GM19438 (cell line): ENCODE results near the gene SLC8A2.
A peak's percentile ranks its signal among the peaks of the same experiment; 100 is the strongest.

Experiments
- ATAC-seq: cut with Tn5 transposase; IDR thresholded peaks from one replicate; pipeline ENCODE4 v1.9.1; 2021; ENCODE audit warnings: low read depth; ENCODE audit not compliant: unreplicated experiment

The SLC8A2 gene

GRCh38 chr19:47435196-47435595, 36.5 kb downstream of the SLC8A2 start:
- peak; percentile 67 for ATAC-seq

GRCh38 chr19:47434088-47434487, 37.6 kb downstream of the SLC8A2 start:
- ATAC-seq: no peak

GRCh38 chr19:47433121-47433520, 38.6 kb downstream of the SLC8A2 start:
- no peak for ATAC-seq

GRCh38 chr19:47432499-47432898, 39.2 kb downstream of the SLC8A2 start:
- no peak for ATAC-seq

- ATAC-seq: no peak
Measured at GRCh38 chr19:47432091-47432490, 39.6 kb downstream of the SLC8A2 start.

GRCh38 chr19:47430041-47430802, 41.5 kb downstream of the SLC8A2 start:
- ATAC-seq: no peak

- ATAC-seq: no peak
Measured at GRCh38 chr19:47429140-47429793, 42.4 kb downstream of the SLC8A2 start.

- no peak for ATAC-seq
Measured at GRCh38 chr19:47428177-47428894, 43.4 kb downstream of the SLC8A2 start.

GRCh38 chr19:47427241-47428176, 44.2 kb downstream of the SLC8A2 start:
- no peak for ATAC-seq

GRCh38 chr19:47423203-47423882, 48.4 kb downstream of the SLC8A2 start:
- ATAC-seq: no peak

- no peak for ATAC-seq
Measured at GRCh38 chr19:47422417-47423163, 49.1 kb downstream of the SLC8A2 start.

- ATAC-seq: no peak
Measured at GRCh38 chr19:47421844-47422395, 49.8 kb downstream of the SLC8A2 start.

GRCh38 chr19:47421244-47421786, 50.4 kb downstream of the SLC8A2 start:
- ATAC-seq: no peak

GRCh38 chr19:47419789-47420188, 51.9 kb downstream of the SLC8A2 start:
- no peak for ATAC-seq

- no peak for ATAC-seq
Measured at GRCh38 chr19:47419030-47419783, 52.5 kb downstream of the SLC8A2 start, which contains the start of gene MEIS3. MEIS3 (minus strand) TSS chr19:47419527; CDS start chr19:47419081, 446 bp downstream.

GRCh38 chr19:47418692-47419029, 53.0 kb downstream of the SLC8A2 start:
- no peak for ATAC-seq

GRCh38 chr19:47417746-47418691, 53.7 kb downstream of the SLC8A2 start:
- no peak for ATAC-seq
